ENCODE measurements around the gene TULP1.

Gene TULP1

DNA sequence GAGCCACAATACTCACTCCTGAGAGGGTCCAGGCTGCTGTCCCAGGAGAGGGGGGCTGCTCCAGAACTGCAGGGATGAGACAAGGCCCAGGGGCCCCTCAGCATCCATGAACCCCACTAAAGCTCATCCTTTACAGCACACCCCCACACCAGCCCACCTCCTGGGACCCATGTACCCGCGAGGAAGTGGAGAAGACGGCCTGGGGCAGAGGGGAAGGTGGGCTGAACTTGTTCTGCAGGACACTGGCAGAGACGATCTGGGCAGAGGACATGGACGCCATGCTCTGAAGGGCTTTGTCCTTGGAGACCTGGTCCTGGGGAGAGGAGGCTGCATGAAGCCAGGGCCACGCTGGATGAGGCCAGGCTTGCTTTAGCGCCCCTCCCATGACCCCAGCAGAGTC, 34.4 kb downstream of the TULP1 start:
- Histone ChIP-seq H3K27ac (no peak overlapping the region), H3K4me3 (no peak overlapping the region), H3K36me3 (peaks cover 49 to 97% (median 68%) of the 10 kb centered on the region in 3 donors), H3K27me3 (no peaks in the 10 kb centered on the region), H3K9me3 (no peaks in the 10 kb centered on the region), H3K4me1 (peaks cover 0 to 5% (median 0%) of the 10 kb centered on the region in 4 donors)
- no peak for DNase-seq
- TF ChIP-seq, protein P1, sequence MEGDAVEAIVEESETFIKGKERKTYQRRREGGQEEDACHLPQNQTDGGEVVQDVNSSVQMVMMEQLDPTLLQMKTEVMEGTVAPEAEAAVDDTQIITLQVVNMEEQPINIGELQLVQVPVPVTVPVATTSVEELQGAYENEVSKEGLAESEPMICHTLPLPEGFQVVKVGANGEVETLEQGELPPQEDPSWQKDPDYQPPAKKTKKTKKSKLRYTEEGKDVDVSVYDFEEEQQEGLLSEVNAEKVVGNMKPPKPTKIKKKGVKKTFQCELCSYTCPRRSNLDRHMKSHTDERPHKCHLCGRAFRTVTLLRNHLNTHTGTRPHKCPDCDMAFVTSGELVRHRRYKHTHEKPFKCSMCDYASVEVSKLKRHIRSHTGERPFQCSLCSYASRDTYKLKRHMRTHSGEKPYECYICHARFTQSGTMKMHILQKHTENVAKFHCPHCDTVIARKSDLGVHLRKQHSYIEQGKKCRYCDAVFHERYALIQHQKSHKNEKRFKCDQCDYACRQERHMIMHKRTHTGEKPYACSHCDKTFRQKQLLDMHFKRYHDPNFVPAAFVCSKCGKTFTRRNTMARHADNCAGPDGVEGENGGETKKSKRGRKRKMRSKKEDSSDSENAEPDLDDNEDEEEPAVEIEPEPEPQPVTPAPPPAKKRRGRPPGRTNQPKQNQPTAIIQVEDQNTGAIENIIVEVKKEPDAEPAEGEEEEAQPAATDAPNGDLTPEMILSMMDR (IDR thresholded peaks at IDR 0.05): no peak
- intact Hi-C loops (cut with DNase I; ENCODE audit: low total_unique reads): no loop called here

DNA sequence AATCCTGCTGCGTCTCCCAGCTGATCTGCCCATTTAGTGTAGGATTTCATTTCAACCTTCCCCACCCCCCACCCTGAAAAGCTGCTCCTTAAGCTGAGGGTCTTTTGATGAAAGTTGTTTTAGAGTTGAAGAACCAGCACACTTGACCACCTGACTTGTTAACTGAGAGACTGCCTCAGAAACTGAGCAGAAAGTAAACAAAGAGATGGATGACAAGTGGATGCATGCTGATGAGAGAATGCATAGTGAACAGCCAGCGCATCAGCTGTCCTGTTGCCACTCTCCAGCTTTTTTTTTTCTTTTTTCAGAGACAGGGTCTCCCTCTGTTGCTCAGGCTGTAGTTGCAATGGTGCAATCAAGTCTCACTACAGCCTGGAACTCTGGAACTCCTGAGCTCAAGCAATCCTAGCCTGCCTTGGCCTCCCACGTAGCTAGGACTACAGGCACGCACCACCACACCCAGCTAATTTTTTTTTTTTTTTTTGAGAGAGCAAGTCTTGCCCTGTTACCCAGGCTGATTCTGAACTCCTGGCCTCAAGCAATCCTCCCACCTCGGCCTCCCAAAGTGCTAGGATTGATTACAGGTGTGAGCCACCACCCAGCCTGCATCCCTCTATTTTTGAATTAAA, 35.0 kb downstream of the TULP1 start:
- peaks cover 49 to 97% (median 68%) of the 10 kb centered on the region in 3 donors for H3K36me3 ChIP-seq

DNA sequence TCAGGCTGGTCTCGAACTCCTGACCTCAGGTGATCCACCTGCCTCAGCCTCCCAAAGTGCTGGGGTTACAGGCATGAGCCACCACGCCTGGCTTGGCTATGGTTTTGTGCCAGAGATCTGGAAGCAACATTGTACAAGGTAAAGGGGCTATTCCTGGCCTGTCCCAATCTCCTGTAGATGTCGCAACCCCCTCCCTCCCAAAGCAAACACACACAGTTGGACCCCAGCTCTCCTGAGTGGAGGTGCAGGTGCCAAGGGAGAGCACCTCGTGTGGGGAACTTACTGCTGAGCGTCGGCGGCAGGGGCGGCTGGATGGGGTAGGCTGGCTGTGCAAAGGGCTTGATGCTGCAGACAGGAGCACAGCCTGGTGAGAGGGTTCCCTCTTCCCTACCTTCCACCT, 35.7 kb downstream of the TULP1 start:
- H3K4me3 ChIP-seq: no peak overlapping the region
- H3K27ac ChIP-seq: no peak overlapping the region
- peaks cover 0 to 12% (median 6%) of the 10 kb centered on the region in 4 donors for H3K4me1 ChIP-seq
- no peaks in the 10 kb centered on the region for H3K27me3 ChIP-seq
- no peaks in the 10 kb centered on the region for H3K9me3 ChIP-seq
- H3K36me3 ChIP-seq: peaks cover 52 to 99% (median 68%) of the 10 kb centered on the region in 3 donors
- no peak for DNase-seq
- TF ChIP-seq, protein P1 (IDR thresholded peaks at IDR 0.05): no peak
- intact Hi-C loops (cut with DNase I; ENCODE audit: low total_unique reads): no loop called here

More for the DNA sequence above, 35.0 kb downstream of the TULP1 start:
- Histone ChIP-seq H3K27ac (no peak overlapping the region), H3K9me3 (no peaks in the 10 kb centered on the region), H3K4me1 (peaks cover 0 to 6% (median under 1%) of the 10 kb centered on the region in 4 donors), H3K4me3 (no peak overlapping the region), H3K27me3 (no peaks in the 10 kb centered on the region)
- DNase-seq: no peak
- intact Hi-C loops (cut with DNase I; ENCODE audit: low total_unique reads): no loop called here
- TF ChIP-seq, protein P1 (IDR thresholded peaks at IDR 0.05): no peak

DNA sequence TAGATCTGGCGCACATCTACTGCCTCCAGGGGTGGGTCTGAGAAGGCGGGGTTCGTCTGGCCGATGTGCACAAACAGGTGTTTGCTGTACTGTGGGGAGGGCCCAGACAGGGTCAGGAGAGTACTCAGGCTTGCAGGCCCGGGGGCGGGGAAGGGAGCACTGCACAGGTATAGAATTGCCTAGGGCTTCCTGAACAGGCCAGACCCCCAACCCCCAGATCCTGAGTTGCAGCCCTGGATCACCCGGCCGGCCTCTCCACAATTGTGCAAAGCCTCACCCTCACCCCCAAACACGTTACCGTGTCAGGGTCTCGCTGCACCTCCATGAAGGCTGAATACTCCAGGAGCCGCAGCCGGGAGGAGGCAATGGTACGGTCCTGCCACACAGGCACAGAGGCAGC, 36.7 kb downstream of the TULP1 start:
- no peak for DNase-seq
- TF ChIP-seq, protein P1 (IDR thresholded peaks at IDR 0.05): no peak
- Histone ChIP-seq H3K27me3 (no peaks in the 10 kb centered on the region), H3K36me3 (peaks cover 56 to 99% (median 76%) of the 10 kb centered on the region in 3 donors), H3K9me3 (no peaks in the 10 kb centered on the region), H3K4me3 (no peak overlapping the region), H3K27ac (no peak overlapping the region), H3K4me1 (peaks cover 0 to 23% (median 11%) of the 10 kb centered on the region in 4 donors)
- intact Hi-C loops (cut with DNase I; ENCODE audit: low total_unique reads): no loop called here

DNA sequence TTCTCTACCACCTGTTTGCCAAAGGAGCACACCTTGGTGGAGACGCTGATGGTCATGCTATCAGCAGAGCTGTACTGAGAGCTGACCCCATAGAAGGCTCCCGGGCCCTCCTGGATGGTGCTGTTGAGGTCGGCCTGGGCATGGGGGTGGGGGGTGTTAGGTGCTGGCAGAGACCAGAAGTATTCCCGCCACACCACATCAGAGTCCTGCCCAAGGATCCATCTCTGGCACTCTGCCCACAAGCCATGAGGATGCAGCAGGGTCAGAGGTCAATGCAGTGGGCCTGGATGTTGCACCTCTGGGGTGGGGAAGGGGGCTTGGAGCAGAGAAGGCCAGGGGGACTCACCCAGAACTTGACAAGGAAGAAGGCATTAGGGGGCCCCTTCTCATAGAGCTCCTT, 37.1 kb downstream of the TULP1 start:
- Histone ChIP-seq H3K4me3 (no peak overlapping the region), H3K27me3 (no peaks in the 10 kb centered on the region), H3K27ac (no peak overlapping the region), H3K4me1 (peaks cover 0 to 25% (median 15%) of the 10 kb centered on the region in 4 donors), H3K9me3 (no peaks in the 10 kb centered on the region), H3K36me3 (peaks cover 60 to 100% (median 78%) of the 10 kb centered on the region in 3 donors)
- TF ChIP-seq, protein P1 (IDR thresholded peaks at IDR 0.05): no peak
- intact Hi-C loops (cut with DNase I; ENCODE audit: low total_unique reads): no loop called here
- no peak for DNase-seq
